Stimulated activated CD4-positive, alpha-beta T cell treated with anti-CD3 and anti-CD28 coated beads, Interleukin-2, amount 100 ng/mL, for 4 hours (primary cell): ENCODE measurements around the gene UBAC2.
A peak's percentile ranks its signal among the peaks of the same experiment; 100 is the strongest.

ENCODE experiments used
- DNase-seq: peaks from one replicate; pipeline ENCODE4 v3.0.0-alpha.2; 2020; ENCODE audit warnings: low read depth

UBAC2 gene

DNA sequence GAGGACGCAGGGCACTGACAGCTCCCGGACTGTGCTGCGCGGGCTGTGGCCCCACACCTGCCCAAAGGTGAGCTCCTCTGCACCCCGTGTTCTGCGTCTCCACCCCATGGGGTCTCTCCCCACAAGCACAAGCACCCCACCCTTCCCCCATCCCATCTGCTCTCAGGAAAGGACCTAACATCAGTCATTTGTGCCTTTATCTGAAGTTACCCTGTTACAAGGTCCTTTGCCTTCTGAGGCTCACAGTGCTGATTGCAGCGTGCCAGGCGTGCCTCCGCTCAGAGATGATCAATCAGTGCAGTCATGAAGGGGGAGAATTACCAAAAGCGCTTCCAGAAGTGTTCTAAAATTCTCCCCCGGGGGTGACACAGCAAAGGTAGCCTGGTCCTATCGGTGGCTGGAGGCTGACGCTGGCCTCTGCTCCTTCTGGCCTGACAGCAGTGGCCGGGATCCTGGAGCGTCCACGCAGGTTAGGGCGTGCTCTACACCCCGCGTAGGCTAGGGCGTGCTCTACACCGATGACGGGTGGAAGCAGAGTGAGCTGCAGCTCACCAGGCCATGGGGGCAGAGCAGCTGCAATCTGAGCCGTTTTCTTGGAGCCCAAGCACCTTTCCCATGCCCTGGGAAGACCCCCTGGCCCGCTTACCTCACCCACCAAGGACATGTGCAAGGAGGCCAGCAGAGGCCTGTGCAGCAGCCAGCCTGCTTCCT lies 215.9 kb downstream of the UBAC2 start:
- DNase-seq: no peak

DNA sequence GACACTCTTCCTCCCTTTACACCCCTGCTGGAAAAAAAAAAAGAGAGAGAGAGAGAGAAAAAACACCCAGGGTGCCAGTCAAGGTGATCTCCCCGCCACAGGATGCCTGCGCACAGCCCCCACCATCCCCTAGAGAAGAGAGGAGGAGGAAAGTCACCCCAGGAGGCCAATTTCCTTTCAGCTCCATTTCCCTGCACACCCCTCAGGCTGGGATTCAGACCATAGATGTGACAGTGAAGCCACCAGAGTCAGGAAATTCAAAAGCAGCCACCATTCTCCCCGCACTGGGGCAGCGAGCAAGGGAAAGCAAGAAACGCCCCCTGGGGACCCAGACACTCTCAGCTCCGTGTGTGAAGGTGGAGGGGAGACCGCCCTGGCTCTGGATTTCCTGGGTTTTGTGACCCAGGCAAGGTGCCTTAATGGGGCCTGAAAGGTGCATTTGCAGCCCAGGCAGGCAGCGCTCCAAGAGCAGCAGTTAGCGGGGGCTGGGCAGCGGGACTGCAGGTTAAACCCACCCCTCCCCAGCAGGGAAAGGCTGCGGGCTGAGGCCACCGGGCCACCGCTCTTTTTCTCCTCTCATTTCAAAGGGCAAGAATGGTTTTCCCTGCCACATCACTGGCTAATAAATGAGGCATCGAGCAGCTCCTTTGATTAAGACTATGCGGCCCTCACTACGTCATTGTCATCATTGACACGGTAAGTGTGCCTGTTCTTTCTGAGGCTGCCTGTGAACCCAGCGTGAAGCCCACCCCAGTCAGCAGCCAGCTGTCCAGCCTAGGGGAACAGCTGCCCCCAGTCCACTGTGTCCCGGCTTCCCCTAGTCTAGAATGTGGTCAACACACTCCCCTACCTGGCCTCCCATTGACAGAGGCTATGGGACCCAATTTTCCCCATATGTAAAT lies 216.8 kb downstream of the UBAC2 start:
- DNase-seq: no peak

DNA sequence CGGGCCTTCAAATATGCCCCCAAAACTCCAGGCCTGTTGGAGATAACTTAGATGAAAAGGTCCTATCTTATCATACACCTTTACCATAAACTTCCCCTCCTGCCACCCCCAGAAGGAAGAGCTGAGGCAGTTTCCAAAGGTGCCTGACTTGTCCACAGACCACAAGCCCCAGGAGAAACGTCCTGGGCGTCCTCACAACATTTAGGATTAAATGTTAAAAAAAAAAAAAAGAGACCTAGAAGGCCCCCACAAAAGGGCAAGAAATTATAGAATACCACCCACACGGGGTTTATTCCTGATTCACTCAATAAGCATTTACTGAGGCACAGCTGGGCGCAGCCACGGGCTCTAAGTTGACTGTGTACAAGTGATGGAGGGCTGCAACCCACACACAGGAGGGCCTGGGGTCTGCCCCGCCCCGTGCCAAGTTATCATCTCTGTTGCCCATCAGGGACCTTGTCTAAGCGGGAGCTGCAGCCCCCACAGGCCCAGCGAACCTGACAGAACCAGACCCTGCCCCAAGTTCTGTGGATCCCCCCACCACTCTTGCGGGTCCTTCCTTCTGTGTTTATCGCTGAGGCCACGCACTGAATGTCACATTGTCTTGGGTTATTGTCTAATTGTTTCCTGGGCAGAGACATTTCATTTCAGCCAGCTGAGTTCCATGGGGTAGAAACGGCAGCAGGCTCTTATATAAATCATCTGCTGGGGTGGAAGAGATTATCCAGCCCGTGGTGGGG lies 217.6 kb downstream of the UBAC2 start:
- DNase-seq: no peak

DNA sequence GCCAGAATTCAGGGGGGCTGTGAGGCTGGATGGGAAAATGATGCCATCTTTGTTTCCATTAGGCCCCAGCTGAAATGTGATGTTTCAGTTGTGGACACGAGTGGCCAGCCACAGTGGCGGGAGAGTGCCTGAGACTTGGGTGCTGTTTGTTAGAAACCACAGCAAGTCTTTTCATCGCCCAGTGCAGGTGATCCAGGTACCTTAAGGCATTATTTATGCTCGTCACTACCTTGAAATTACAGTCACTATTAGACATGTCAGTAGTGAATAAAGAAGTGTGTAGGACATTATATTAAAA lies 218.1 kb downstream of the UBAC2 start:
- DNase-seq: no peak

DNA sequence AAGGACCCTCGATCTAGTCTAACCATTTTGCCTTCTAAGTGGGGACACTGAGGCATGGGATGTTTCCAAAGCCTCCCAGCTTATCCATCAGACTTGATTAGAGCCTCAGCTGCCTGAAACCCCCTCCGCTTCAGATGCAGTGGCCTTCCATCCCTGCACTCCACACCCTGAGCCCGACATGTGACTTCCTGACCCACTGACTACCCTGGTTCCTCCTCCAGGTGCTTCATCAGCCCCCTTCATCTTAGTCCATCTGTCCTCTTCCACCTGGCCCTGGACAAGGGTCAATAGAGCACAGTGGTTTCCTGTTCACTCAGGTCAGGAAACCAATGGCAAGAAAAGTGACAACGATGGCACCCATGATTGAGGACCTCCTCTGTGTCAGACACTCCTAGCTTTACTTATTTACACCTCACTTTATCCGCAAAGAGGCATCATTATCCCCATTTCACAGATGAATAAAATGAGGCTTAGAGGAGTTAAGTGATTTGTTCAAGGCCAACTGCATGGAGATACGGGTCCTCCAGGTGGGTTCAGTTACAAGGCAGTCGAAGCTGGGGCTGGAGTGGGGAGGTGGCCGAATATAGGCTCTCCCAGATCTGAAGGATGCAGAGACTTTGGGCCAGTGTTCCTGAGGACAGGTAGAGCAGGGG lies 219.1 kb downstream of the UBAC2 start:
- no peak for DNase-seq

DNA sequence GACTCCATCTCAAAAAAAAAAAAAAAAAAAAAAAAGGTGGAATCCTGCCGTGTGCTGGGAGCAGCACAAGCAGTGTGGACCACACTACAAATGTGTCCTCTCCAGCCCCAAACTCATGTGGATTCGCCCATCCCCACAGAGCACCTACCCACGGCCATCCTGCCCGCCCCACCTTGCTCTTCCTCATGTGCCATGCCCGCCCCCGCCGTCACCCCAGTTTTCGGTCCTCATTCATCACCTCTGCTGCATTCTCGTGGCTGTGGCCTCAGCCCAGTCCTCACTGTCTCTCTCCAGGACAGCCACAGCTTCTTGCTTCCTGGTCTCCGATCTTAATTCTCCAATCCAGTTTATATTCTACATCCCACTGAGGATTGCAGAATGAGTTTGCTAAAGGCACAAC lies 220.6 kb downstream of the UBAC2 start:
- no peak for DNase-seq

DNA sequence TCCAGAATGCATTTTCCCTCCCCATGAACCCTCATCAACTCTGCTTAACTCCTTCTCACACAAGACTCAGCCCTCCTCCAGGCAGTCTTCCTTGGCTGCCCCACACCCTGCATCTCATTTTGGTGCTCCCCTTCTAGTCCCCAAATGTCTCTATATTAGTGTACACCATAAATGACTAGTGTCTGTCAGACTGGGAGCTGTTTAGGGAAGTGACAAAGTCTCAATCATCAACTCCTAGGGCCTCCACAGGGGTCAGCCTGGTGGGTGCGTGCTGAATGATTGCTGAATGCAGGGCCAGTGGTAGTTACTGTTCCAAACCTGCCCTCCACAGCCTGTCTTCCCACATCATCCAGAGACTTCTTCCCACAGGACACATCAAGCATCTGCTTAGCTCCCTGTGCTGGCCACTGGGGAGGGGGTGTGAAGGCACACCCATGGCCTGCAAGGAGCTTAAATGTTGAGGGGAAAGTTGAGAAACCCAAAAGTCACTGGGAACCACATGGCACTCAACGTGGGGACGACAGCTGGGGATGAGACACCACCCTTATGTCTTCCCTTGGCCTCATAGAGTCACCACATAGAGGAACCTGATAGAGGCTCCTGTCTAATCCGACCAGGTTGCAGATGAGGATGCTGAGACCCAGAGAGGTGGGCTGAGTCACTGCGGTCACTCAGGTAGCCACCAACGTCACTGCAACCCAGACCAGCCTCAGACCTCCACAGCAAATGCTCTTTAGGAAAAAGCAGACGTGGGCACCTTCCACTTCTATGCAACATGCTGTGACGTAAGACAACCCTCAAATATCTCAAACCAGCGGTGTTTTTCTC lies 221.3 kb downstream of the UBAC2 start:
- no peak for DNase-seq

DNA sequence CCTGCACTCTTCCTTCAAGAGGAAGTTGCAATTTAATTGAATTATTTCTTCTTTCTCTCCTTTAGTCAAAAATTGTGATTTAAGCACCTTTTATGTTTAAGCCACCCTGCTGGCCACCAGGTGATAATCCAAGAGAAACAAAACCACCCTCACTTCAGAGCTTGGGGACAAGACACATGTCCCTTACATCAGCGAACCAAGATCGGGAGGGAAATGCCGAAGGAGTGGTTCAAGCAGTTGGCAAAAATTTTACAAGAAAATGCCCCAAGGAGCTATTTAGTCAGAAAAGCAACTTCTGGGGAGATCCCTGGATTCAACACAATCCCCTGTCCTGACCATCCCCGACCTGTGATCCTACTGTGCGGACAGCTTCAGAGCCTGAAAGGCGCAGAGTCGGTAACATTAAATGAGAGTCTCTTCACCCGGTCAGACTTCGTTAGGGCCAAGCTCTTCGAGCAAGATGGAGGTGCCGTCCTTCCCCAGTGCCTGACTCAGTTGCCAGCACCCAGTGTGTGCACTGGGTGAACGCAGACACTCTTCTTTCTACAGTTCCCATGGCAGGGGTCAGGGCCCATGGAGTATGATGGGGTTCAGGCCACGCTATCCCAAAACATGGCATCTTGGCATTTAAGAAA lies 222.0 kb downstream of the UBAC2 start:
- no peak for DNase-seq

DNA sequence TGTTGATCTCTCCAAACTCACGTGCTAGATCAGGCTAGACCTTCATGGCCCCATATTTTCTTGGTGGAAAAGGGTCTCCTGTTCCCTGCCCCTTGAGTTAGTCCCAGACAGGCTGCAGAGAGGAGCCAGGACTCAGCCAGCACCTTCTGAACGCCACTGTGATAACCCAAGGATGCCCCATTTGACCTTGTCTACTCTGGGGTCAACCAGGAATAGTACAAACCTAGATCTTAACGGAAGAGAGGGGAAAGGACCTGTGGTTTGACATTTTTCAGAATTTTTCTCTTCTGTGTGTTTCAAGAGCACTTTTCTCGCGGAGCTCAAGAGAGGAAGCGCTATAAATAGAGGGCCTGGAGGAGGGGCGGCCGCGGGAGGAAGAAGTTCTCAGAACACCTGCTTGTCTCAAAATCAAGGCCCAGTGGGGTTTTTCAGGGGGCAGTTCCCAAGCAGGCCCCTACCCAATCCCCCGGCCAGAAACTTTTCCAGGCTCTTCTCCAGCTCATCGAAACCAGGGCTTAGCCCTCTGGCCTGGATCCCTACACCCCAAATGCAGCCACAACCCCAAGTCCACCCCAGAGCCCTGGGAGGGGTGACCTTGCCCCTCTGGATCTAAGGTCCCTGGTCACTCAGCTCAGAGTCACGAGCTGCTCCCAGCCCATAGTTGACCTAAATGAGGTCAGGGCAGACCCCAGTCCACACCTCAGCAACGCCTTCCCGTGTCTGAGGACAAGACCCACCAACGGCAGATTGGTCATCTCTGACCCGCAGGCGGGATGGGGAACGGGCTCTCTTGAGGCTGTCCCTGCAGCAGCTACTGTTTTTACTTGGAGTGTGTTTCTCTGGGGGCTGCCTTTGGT lies 225.1 kb downstream of the UBAC2 start:
- no peak for DNase-seq

DNA sequence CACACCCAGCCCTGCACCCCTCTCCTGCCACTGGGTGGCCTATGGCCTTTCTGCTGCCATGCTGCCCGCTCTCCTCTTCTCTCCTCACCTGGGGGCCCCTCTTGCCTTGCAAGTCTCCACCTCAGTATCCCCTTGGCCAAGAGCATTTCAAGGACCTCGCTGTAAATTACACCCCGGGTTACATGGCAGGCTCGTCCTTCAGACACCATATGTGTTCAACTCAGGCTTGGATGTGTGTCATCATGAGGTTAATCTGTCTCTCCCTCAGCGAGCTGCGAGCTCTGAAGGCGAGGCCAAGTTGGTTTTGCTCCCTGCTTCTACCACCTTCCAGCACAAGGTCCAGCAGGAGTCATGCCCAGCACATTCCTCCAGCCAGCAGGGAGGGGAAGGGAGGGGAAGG lies 225.8 kb downstream of the UBAC2 start:
- DNase-seq: no peak

DNA sequence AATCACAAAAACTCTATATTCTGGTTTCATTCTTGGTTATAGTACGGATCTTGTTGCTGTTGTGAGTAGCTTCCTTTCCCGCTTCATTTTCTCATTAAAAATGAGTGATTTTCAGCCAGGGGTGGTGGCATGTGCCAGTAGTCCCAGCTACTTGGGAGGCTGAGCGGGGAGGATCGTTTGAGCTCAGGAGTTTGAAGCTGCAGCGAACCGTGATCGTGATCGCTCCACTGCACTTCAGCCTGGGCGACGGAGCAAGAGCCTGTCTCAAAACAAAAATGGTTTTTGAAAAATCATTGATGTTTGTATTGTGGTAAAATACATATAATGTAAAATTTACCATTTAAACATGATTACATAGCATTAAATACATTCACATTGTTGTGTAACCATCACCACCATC lies 229.0 kb downstream of the UBAC2 start:
- DNase-seq: no peak

DNA sequence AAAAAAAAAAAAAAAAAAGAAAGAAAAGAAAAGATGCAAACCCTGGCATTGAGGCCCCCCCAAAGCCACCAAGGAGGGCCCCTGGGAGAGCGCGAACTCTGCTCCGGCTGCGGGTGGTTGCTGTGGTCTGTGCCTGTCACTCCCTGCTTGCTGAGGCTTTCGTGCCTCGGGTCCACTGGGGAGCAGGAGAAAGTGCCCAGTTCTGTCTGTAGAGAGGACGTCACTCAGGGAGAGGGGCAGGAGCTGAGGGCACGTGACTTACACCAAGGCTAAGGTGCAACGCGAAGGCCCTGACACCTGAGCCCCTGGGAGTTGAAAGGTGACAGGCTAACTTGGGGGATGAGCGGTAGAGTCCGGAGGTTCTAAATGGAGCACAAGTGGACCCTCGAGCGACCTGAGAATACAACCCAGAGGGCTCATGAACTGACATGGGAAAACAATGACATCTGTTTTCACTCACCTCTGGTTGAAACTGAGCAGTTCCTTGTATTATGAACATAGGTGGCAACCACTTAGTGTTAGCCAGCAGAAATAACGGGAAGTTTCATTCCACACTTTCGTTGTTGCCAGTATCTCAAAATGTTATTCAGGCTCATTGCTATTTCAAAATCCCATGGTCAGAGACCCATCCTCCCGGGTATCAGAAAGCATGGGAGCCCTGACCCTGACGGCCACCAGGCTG lies 231.4 kb downstream of the UBAC2 start:
- DNase-seq: no peak

DNA sequence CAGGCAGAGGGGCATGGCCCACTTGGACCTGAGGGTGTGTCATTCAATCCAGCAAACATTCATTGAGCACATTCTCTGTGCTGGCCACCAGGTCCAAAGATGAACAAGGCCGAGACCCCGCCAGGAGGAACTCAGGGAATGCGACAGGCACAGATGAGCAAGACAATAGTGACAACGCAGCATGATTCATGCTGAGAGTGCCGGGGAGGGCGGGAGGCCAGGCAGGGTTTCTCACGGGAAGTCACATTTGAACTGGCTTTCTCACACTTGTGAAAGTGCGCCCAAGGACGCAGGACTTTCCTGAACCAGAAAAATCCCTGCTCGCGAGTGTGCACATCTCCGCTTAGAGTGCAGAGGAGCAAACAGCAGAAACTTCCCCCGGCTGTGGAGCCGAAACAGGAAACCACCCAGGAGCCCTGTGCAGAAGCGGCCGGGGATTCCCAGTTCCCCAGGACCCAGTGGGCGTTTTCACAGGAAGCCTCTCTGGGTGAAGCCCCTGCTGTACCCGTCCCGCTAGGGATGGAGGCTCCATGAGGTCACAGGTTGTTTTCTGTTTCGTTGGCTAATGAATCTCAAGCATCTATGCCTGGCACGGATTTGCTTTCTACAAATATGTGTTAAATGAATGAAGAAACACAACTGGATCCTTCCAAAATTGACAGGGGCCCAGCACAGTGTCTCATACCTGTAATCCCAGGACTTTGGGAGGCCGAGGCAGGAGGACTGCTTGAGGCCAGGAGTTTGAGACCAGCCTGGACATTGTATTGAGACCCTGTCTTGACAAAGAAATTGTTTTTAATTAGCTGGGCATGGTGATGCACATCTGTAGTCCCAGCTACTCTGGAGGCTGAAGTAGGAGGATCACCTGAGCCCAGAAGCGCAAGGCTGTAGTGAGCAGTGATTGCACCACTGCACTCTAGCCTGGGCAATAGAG lies 232.2 kb downstream of the UBAC2 start:
- peak; percentile 74 for DNase-seq

DNA sequence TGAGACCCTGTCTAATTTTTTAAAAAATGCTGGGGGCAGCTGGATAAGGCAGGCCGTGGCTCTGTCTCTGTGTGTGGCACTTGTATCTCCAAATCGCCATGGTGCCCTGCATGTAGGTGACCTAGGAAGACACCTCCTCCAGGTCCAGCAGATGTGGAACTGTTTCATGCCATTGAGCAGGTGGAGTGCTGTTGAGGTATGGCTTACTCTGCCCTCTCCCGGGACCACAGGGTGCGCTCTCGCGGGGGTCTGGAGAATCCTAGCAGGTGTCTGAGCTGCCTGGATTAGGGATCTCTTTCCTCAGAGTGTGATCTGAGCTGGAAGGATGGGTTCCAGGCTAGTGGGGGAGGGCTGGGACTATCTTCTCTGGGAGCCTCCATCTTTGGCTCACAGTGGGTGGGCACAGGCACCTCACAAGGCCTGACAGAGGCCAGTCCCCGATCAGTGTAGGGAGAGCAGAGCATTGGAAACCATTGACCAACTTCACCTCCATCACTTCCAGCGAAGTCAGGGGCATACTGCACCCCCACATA lies 233.0 kb downstream of the UBAC2 start:
- no peak for DNase-seq

DNA sequence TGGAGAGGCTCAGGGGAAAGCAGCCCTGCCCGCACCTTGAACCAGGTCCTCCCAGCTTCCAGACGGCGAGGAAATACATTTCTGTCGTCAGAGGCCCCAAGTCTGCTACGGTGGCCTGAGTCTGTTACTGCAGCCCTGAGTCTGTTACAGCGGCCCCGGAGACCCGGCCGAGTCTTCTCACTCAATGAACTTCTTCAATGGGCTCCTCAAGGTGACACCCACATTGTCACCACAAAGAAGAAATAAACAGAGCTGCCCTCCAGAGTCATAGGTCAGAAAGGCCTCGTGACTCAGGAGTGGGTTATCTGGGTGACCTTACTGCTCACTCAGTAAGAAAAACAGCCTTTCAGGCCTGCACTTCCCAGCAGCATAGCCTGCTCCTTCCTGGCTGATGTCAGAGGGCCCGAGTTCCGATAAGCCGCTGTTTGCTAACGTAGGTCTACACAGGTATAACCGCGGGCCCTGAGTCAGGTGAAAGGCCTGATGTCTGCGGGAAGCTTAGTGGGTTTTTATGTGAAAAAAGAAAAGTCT lies 233.7 kb downstream of the UBAC2 start:
- peak; percentile 72 for DNase-seq

DNA sequence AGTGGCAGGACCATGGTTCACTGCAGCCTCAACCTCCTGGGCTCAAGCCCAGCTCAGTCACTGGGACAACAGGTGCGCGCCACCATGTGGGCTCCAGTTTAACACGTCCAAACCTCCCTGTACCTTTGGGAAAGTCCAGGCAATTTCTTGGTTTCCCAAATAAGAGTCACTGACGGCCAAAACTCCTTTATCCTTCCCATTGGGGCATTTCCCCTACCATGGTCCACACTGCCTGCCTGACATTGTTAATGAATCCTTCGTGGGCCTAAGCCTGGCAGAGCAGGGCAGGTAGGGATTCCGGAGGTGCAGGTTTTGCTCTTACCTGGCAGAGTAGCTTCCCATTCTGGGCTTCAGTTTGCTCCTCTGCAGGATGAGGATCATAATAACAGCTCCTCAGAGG lies 234.5 kb downstream of the UBAC2 start:
- no peak for DNase-seq

DNA sequence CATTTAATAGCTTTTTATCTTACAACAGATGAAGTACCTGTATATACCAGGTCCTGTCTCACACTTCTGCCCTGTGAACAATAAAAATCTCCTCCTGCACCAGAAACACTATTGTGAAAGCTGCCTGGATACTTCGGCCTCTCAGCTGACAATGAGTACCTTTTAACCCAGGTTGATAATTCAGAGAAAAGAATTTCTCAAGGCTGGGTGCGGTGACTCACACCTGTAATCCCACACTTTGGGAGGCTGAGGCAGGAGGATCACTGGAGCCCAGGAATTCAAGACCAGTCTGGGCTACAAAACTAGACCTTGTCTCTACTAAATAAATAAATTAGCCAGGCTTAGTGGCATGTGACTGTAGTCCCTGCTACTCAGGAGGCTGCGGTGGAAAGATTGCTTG lies 235.3 kb downstream of the UBAC2 start:
- no peak for DNase-seq
